ENCODE measurements around the gene TFG. TPM values are rescaled to one million over a fixed set of nuclear protein-coding genes. Genes with fewer than 3 reads are reported as not detected.

The TFG gene
- total RNA-seq, 3 donors from 2014 or later (not counting 1 experiment from before 2014, with no cell fraction given) = 47.6 to 52.8 (median 50.0) TPM

GRCh38 chr3:100703865-100704264 is 5.4 kb upstream of the TFG start:
- Histone ChIP-seq H3K9me3 (ENCODE audit: control insufficient read depth, insufficient read depth, low read length) (no peaks in the 10 kb centered on the region), H3K27me3 (ENCODE audit: control insufficient read depth, insufficient read depth, low read length) (peaks cover 3% of the 10 kb centered on the region), H3K4me1 (ENCODE audit: control insufficient read depth, insufficient read depth, low read length) (peaks cover 4% of the 10 kb centered on the region), H3K27ac (ENCODE audit: low read length) (no peak overlapping the region), H3K4me3 (ENCODE audit: low read length) (no peak overlapping the region), H3K36me3 (ENCODE audit: control insufficient read depth, insufficient read depth, low read length) (no peaks in the 10 kb centered on the region)
- no peak overlapping the region for H3K27ac Mint-ChIP-seq
- no peak overlapping the region for H3K4me3 Mint-ChIP-seq
- ATAC-seq = no peak
- peaks cover 39 to 67% of the 10 kb centered on the region in 2 donors for H3K27me3 Mint-ChIP-seq (ENCODE audit: low read depth in 2 of 2)
- peaks cover 3% of the 10 kb centered on the region for H3K36me3 Mint-ChIP-seq
- peaks cover 5% of the 10 kb centered on the region in 2 donors for H3K4me1 Mint-ChIP-seq
- intact Hi-C loops (cut with micrococcal nuclease) = loop anchor here (10.0 kb wide), 1 partner anchor 871 kb away; the partner anchor contains the start of gene PCNP
- no peak for DNase-seq
- H3K9me3 Mint-ChIP-seq = no peaks in the 10 kb centered on the region
- no peak for TF ChIP-seq CTCF (IDR thresholded peaks at IDR 0.05)
- 82% methylated on average over 4 of the region's 4 CpGs for WGBS (ENCODE audit: insufficient coverage)

- Mint-ChIP-seq H3K4me1 (peaks cover 20 to 28% of the 10 kb centered on the region in 2 donors), H3K4me3 (no peak overlapping the region), H3K9me3 (no peaks in the 10 kb centered on the region), H3K27me3 (ENCODE audit: low read depth in 2 of 2) (peaks cover 30 to 49% of the 10 kb centered on the region in 2 donors), H3K36me3 (peaks cover 5% of the 10 kb centered on the region), H3K27ac (no peak overlapping the region)
- TF ChIP-seq CTCF (IDR thresholded peaks at IDR 0.05) = no peak
- ATAC-seq (no peak), DNase-seq (no peak)
- Histone ChIP-seq H3K4me1 (ENCODE audit: control insufficient read depth, insufficient read depth, low read length) (peaks cover 19% of the 10 kb centered on the region), H3K9me3 (ENCODE audit: control insufficient read depth, insufficient read depth, low read length) (no peaks in the 10 kb centered on the region), H3K4me3 (ENCODE audit: low read length) (no peak overlapping the region), H3K27ac (ENCODE audit: low read length) (no peak overlapping the region), H3K27me3 (ENCODE audit: control insufficient read depth, insufficient read depth, low read length) (peaks cover 3% of the 10 kb centered on the region), H3K36me3 (ENCODE audit: control insufficient read depth, insufficient read depth, low read length) (no peaks in the 10 kb centered on the region)
- WGBS (ENCODE audit: insufficient coverage) = 93% methylated on average over 2 of the region's 3 CpGs
- intact Hi-C loops (cut with micrococcal nuclease) = loop anchor here (5.0 to 10.0 kb wide), 2 partner anchors 444 to 868 kb away; partner anchors contain the start of genes PCNP and TBC1D23
Measured at GRCh38 chr3:100706365-100706764, 2.9 kb upstream of the TFG start.

GRCh38 chr3:100708644-100708988 is 678 bp upstream of the TFG start:
- no peak for ATAC-seq

More at GRCh38 chr3:100708644-100708988, 678 bp upstream of the TFG start:
- H3K4me1 Mint-ChIP-seq = peaks cover 37 to 46% of the 10 kb centered on the region in 2 donors
- H3K9me3 ChIP-seq (ENCODE audit: control insufficient read depth, insufficient read depth, low read length) = no peaks in the 10 kb centered on the region
- 100% methylated on average over 1 of the region's 3 CpGs for WGBS (ENCODE audit: insufficient coverage)
- H3K27me3 Mint-ChIP-seq (ENCODE audit: low read depth in 2 of 2) = peaks cover 18 to 31% of the 10 kb centered on the region in 2 donors
- peaks cover 19% of the 10 kb centered on the region for H3K4me1 ChIP-seq (ENCODE audit: control insufficient read depth, insufficient read depth, low read length)
- peak overlapping the region; percentile 92 for H3K4me3 Mint-ChIP-seq
- peak overlapping the region; percentile 97 to 98 for H3K27ac Mint-ChIP-seq
- H3K9me3 Mint-ChIP-seq = no peaks in the 10 kb centered on the region
- DNase-seq = no peak
- H3K27ac ChIP-seq (ENCODE audit: low read length) = peak overlapping the region; percentile 84
- H3K36me3 Mint-ChIP-seq = peaks cover 5% of the 10 kb centered on the region
- peak overlapping the region; percentile 44 for H3K4me3 ChIP-seq (ENCODE audit: low read length)
- intact Hi-C loops (cut with micrococcal nuclease) = loop anchor here (5.0 to 10.0 kb wide), 2 partner anchors 446 to 866 kb away; partner anchors contain the start of genes PCNP and TBC1D23
- H3K36me3 ChIP-seq (ENCODE audit: control insufficient read depth, insufficient read depth, low read length) = no peaks in the 10 kb centered on the region
- peaks cover 3% of the 10 kb centered on the region for H3K27me3 ChIP-seq (ENCODE audit: control insufficient read depth, insufficient read depth, low read length)
- no peak for TF ChIP-seq CTCF (IDR thresholded peaks at IDR 0.05)
